Umbilical cord (tissue), 2 donors: ENCODE measurements around the gene ZSCAN10. TPM values are rescaled to one million over a fixed set of nuclear protein-coding genes. Genes with fewer than 3 reads are reported as not detected.
"Not testable (repeated sequence)": the region's sequence is repeated elsewhere in the genome, so short reads cannot be mapped to it uniquely, and the experiment has no call there.

Experiments
- DNase-seq: peaks from one replicate; pipeline ENCODE4 v3.0.0-alpha.2; 2015; ENCODE audit warnings: low spot score
- total RNA-seq: library from RNA; depleted of rRNA; stranded (reverse); fragments of >200 nt; gene quantifications from one replicate; pipeline ENCODE4 v1.2.3, GENCODE V29; 2014; ENCODE audit warnings: low replicate concordance; ENCODE audit not compliant: insufficient read depth

ZSCAN10 gene
- not detected for total RNA-seq

DNA sequence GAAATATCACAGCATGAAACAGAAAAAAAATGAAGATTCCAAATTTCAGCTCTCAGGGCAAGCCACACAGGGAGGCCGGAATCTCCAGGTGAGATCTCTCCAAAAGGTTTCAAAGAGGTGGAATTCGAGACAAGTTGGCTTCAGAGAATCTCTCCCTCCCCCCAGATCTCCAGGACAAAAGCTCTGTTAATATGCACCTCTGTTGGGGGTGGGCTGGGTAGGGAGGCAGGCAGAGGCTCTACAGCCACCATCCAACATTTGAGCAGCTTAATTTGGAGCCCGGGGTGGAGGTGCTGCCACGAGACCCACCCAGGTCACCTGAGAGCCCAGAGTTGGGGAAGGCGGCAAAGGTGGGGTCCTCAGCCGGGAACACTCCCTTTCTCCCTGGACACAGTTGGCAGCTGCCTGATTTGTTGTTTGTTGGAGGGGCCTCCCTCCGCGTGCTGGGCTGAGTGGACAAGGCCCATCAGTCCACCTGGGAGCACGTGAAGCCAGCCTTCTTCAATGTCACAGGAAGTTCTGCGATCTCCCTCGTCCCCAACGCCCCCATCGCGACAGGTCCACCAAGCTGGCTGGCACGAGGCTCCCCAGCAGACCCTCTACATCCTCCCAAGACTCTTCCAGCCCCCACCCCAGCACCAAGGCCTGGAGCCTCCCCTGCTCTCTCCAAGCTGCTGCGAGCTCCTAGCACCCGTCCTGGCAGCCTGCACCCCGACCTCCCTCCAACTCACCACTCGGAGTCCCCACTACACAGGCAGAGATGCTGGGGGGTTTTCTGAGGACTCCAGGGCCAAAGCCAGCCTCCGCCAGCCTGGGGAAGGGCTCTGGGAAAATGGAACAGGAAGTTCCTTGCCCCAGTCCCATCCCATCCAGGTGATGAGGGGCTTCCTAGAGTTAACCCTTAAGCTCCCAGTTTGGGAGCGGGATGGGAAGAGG, at the start of gene ZSCAN10:
ZSCAN10 (minus strand) TSS at position 836 of the 936 bp plus-strand sequence. CDS start 6,357 bp downstream, outside the sequence.
- DNase-seq = no peak

DNA sequence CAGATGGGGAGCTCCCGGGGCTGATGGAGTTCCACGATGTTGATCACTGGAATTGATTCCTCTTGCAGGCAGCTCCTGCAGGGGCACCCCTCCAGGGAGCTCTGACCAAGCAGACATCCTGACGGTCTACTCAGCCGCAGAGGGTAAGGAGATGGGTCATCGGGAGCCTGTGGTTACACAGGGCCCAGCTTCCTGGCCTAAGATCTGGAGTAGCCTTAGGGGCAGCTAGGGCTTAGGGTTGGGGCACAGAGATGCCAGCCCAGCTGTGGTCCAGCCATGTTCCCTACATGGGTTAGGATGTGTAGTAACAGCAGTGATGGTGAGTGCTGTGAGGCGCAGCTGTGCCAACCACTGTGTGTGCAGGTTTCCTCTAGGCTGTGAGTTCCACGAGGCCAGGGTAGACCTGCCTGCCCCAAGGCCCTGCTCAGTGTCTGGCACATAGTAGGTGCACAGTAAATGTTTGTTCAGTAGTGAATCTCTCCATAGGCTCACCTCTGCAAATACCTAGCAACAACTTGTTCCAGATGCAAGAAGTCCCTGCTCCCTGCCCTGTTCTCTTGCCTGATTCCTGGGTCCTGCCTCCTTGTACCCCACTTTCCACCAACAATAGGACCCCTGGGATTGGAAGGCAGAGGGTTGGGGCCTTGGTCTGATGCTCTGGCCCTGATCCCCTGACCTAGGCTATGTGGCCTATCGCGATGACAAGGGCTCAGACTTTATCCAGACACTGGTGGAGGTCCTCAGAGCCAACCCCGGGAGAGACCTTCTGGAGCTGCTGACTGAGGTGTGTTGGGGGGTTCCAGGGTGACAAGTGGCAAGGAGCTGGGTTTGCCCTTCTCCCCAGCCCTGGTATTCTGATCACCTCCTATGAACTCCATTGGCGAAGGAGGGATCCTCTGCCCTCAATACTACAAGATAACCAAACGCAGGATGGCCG, 49.4 kb upstream of the ZSCAN10 start:
- no peak for DNase-seq

DNA sequence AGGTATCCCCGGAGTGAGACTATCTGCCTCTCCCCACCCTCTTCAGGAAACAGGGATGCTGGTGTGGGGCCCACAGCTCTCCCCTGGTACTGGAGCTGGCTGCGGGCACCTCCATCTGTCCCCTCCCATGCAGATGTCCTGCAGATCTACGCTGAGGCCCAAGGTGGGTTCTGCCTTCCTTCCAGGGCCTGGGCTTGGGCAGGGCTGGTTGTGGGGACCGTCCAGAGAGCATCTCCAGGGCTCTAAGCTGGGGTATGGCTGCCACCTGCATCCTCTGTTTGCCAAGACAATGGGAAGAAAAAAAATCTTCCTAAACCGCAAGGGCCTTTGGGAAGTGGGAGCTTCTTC, 48.6 kb upstream of the ZSCAN10 start:
- DNase-seq = no peak

DNA sequence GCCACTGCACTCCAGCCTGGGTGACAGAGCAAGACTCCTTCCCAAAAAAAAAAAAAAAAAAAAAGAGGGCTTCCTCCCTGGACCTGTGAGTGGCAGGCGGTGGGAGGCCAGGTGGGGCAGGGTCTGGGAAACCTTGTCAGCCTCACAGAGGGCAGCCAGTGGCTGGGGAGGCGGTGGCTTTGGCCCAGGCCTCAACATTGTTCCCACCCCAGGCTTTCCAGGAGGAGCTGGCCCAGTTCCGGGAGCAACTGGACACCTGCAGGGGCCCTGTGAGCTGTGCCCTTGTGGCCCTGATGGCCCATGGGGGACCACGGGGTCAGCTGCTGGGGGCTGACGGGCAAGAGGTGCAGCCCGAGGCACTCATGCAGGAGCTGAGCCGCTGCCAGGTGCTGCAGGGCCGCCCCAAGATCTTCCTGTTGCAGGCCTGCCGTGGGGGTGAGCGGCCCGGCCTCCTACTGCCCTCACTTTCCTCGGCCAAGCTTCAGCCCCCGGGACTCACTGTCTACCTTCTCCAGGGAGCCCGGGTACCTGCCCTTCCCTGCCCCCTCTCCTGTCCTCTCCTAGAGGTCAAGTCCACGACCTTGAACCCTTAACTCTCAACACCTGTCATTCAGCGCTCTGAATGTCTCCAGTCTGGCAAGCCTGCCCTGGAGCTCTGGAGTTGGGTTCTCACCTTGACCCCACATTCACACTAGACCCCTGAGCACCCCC, 48.1 kb upstream of the ZSCAN10 start:
- DNase-seq = no peak

DNA sequence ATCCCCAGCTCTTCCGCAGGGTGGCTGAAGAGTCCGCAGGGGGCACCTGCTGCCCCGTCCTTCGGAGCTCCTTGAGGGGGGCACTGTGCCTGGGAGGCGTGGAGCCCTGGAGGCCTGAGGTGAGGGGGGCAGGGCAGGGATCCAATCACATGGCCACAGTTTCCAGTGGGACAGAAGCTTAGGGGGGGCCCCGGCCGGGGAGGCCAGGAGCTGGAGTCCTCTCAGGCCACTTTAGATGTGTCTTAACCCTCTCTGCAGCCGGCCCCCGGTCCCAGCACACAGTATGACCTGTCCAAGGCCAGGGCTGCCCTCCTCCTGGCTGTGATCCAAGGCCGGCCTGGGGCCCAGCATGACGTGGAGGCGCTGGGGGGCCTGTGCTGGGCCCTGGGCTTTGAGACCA, 46.6 kb upstream of the ZSCAN10 start:
- no peak for DNase-seq

DNA sequence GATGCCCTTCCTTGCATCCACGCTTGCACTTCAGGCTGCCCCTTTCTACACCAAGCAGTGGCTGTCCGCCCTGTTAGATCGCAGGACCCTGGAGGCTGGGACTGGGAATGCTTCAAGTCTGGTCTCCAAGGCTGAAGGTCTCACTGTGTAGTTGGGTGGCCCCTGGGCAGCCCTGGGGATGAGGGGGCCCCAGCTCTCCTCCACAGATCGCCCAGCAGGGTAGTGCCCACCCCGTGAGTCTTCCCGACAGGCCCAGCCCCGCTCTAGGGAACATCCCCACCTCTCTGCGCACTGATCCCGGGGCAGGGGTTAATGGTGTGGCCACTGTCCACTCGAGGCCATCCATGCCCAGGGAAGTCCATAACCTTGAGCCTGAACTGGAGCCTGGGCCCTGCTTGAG, 46.1 kb upstream of the ZSCAN10 start:
- no peak for DNase-seq

DNA sequence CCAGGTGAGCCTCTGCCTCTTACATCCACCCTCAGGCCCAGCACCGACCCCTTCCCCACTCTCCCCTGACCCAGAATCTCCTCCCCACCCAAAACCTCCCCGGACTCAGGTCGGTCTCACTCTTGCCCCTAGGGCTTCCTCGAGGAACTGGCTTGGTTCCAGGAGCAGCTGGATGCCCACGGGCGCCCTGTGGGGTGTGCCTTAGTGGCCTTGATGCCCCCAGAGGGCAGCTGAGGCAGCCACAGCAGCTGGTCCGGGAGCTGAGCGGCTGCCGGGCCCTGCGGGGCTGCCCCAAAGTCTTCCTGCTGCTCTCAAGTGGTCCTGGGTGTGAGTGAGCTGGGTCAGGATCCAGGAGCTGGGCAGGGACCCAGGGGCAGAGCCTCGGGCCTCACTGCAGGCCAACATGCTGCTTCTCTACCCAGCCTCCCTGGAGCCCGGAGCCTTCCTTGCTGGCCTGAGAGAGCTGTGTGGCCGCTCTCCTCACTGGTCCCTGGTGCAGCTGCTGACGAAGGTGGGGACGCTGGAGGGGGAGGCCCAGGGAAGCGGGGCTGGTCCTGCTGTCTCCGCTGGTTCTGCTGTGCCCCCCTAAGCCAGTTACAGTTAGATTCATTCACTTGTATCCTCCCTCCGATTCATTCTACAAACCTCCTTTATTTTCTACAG, 45.4 kb upstream of the ZSCAN10 start:
- DNase-seq = no peak

DNA sequence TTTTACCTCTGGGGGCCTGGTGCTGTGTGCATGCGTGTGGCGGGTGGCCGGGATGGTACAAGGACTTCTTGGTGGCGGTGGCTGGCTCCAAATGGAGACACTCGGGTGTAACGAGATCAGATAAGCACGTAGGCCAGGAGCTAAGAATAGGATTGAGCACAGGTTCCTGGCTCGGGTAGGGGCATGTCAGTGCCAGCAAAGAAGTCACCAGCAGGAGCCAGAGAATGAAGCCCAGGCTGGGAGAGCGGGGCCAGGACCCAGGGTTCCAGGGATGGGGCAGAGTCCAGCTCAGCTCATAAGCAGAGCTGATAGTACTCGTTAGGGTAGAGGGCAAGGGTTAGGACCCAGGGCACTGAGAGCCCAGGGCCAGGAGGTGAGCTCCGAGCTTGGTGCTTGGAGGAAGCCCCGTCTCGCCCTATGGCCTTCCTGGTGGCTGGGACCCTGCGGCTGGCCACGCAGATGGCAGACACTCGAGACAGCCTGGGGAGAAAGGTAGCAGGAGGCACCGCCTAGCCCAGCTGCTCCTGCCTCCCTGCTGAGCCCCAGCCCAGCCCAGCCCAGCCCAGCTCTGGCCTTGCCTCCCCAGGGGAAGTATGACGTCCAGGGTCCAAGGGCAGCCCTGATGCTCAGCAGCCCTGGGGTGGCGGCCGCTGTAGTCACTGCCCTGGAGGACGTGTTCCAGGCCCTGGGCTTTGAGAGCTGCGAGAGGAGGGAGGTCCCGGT, 44.7 kb upstream of the ZSCAN10 start:
- no peak for DNase-seq

DNA sequence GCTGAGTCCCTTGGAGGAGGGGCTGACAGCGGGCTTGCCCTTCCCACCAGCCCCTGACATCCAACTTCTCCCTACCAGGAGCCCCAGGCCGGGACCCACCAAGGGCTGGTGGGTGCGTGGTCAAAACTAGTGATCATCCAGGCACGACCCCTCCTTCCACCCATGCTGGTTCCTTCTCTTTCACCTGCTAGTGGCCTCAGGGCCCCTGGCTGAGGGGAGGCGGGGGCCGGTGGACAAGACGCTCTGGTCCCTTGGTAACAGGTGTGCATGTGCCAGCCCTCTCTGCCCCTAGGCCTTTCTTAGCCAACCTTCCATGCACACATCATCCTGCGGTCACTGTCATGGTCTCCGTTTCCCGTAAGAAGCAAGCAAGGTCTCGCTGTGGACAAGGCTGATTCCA, 44.1 kb upstream of the ZSCAN10 start:
- no peak for DNase-seq

DNA sequence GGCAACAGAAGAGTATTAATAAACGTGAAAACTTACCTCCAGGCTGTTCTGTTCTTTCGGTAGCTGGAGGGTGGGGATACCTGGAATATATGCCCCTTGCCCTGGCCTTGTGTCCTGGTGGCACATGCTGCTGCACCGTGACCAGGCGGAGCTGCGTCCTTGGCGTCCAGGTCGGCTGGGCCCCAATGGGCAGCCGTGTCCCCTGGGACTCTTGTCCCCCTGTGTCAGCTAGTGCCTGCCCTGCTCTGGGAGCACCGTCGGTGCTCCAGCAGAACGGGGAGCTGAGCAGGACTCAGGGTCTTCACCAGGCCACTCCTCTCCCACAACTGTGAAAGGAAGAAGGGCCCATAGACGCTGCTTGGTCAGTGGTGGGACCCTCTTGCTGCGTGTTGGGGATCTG, 43.7 kb upstream of the ZSCAN10 start:
- DNase-seq = no peak

DNA sequence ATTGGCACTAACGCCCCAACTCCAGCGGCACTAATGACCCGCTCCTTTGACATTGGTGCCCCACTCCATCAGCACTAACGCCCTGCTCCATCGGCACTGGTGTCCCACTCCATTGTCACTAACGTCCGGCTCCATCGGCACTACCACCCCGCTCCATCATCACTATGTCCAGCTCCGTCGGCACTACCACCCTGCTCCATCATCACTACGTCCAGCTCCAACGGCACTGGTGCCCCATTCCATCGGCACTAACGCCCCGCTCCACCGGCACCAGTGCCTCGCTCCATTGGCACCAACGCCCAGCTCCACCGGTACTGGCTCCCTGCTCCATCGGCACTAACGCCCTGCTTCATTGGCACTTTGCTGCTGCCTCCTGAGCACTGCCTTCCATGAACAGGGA, 43.2 kb upstream of the ZSCAN10 start:
- DNase-seq = no peak

DNA sequence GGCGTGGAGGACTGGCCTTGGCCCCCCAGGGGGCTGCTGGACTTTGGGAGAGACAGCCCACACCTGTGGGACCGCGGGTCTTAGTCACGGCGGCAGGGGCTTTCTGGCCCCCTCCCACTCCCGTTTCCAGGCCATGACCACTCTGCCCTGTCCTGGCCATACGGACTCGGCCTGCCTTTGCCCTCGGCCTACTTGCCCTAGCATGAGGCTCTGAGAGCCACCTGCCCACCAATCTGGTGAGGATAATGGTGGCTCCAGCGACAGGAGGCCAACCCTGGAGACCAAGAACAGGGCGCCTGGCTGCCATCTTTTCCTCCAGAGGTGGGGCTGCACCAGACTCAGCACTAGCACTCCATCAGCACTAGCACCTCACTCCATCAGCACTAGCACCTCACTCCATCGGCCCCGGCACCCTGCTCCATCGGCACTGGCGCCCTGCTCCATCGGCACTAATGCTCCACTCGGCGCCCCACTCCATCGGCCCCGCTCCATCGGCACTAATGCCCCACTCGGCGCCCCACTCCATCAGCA, 42.8 kb upstream of the ZSCAN10 start:
- DNase-seq = no peak

DNA sequence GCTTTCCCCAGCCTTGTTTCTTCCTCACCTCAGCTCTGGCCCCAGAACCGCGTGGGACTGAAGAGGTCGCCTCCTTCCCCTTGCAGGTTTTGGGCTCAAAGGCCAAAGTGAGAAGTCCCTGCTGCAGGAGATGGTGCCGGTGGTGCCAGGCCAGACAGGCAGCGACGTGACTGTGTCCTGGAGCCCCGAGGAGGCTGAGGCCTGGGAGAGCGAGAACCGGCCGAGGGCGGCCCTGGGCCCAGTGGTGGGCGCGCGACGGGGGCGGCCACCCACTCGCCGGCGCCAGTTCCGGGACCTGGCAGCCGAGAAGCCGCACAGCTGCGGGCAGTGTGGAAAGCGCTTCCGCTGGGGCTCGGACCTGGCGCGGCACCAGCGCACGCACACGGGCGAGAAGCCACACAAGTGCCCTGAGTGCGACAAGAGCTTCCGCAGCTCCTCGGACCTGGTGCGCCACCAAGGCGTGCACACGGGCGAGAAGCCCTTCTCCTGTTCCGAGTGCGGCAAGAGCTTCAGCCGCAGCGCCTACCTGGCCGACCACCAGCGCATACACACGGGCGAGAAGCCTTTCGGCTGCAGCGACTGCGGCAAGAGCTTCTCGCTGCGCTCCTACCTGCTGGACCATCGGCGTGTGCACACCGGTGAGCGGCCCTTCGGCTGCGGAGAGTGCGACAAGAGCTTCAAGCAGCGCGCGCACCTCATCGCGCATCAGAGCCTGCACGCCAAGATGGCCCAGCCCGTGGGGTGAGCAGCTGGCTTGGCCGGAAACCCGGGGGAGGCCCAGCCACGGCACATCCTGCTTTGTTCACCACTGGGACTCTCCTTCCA, 41.7 kb upstream of the ZSCAN10 start:
- no peak for DNase-seq

DNA sequence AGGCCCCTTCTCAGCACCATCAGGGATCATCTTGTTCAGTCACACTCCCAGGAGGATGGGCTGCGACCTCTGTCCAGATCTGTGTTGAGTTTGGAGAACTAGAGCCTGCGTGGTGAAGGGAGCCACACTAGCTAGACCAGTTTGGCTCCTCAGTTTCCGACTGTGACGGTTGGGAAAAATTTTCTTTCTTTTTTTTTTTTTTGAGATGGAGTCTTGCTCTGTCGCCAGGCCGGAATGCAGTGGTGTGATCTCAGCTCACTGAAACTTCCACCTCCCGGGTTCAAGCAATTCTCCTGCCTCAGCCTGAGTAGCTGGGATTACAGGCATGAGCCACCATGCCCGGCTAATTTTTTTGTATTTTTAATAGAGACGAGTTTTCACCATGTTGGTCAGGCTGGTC, 40.5 kb upstream of the ZSCAN10 start:
- not testable (repeated sequence) for DNase-seq

DNA sequence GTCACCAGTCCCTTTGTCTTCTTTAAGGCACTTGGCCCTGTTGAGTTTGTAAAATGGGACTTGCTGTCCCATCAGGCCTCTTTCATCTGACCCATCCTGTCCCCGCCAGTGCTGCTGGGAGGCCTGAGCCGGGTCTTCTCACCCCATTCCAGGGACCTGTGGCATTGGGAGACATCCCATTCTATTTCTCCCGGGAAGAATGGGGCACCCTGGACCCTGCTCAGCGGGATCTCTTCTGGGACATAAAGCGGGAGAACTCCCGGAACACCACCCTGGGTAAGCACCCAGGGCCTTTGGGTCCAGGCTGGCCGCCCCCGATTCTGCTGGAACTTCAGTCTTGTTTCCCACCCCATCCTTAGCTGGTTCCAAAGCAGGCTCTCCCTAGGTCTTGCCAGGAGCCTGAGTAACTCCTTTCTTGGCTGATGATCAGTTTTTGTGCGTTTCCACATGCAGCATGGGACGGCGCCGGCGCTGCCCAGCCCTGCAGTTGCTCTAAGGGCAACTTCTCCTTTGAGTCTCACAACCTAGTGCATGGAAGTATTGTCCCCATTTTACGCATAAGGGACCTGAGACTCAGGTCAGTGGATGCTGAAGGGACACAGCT, 39.8 kb upstream of the ZSCAN10 start:
- DNase-seq = no peak

DNA sequence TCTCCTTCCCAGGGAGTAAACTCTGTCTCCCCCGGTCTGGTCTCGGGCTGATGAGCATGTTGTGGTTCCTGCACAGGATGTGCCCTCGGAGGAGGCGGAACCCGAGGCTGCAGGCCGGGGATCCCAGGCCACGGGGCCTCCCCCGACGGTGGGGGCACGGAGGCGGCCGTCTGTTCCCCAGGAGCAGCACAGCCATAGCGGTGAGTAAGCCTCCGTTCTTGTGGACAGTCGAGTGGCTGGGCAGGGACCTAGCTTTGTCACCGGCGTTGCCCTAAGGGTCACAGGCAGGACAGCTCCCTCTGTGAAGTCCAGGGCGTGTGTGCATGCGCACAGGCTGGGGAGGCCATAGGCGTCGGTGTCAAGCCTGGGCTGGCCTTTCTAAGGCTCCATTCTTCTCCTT, 39.2 kb upstream of the ZSCAN10 start:
- no peak for DNase-seq

DNA sequence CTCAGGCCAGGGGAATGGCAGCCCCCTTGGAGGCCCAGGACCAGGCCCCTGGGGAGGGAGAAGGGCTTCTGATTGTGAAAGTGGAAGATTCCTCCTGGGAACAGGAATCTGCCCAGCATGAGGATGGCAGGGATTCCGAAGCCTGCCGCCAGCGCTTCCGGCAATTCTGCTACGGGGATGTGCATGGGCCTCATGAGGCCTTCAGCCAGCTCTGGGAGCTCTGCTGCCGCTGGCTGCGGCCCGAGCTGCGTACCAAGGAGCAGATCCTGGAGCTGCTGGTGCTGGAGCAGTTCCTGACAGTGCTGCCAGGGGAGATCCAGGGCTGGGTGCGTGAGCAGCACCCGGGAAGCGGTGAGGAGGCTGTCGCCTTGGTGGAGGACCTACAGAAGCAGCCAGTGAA, 38.2 kb upstream of the ZSCAN10 start:
- DNase-seq = no peak

DNA sequence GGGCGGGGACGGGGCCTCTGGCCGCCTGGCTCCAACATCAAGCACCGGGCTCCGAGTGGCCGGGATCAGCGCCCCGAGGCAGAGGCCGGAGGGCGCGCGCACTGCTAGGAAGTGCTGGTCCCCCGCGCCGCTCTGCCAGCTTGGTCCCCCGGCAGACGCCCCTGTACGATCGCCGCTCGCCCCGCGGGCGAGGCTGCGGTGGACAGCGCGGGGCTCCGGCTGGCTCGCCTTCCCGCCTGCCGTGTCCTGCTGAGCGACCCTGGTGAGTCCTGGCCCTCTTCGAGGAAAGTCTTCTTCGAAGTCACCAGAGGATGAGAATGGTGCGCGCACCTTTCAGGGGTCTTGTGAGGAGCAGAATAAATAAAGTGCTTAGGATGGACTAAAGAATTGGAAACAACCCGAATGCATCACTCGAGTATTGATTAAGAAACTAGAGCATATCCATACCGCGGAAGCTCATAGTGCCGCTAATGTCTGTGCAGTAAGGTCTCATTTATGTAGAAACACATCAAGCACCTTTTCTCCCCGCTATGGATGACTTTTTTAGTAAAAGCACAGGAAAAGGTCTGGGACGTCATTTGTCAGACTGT, 36.1 kb upstream of the ZSCAN10 start:
- DNase-seq = no peak
